GM19455 (cell line): Measurements from ENCODE around the gene CPLX1.

ENCODE experiments used
- ATAC-seq: cut with Tn5 transposase; IDR thresholded peaks from one replicate; pipeline ENCODE4 v1.9.1; 2021; ENCODE audit not compliant: unreplicated experiment

CPLX1 gene

GRCh38 chr4:833731-834367 is 7.9 kb upstream of the CPLX1 start:
- ATAC-seq, result no peak

- no peak for ATAC-seq
Measured at GRCh38 chr4:833156-833555, 7.2 kb upstream of the CPLX1 start.

GRCh38 chr4:832536-832935 is 6.6 kb upstream of the CPLX1 start:
- no peak for ATAC-seq

GRCh38 chr4:832108-832507 is 6.2 kb upstream of the CPLX1 start:
- ATAC-seq, result no peak

- ATAC-seq, result no peak
Measured at GRCh38 chr4:831483-831805, 5.5 kb upstream of the CPLX1 start.

- ATAC-seq, result no peak
Measured at GRCh38 chr4:830601-831482, 4.9 kb upstream of the CPLX1 start.

- no peak for ATAC-seq
Measured at GRCh38 chr4:829761-830600, 4.1 kb upstream of the CPLX1 start.

- ATAC-seq, result no peak
Measured at GRCh38 chr4:829291-829690, 3.4 kb upstream of the CPLX1 start.

GRCh38 chr4:828641-829271 is 2.8 kb upstream of the CPLX1 start:
- no peak for ATAC-seq

- no peak for ATAC-seq
Measured at GRCh38 chr4:827209-828081, 1.5 kb upstream of the CPLX1 start.

- no peak for ATAC-seq
Measured at GRCh38 chr4:826508-827208, 729 bp upstream of the CPLX1 start.

GRCh38 chr4:825063-825970 is 612 bp downstream of the CPLX1 start:
- ATAC-seq, result no peak

GRCh38 chr4:824461-825062 is 1.4 kb downstream of the CPLX1 start:
- ATAC-seq, result no peak

- ATAC-seq, result no peak
Measured at GRCh38 chr4:823761-824460, 2.0 kb downstream of the CPLX1 start.

- ATAC-seq, result no peak
Measured at GRCh38 chr4:823176-823760, 2.7 kb downstream of the CPLX1 start.

- ATAC-seq, result no peak
Measured at GRCh38 chr4:822361-823175, 3.4 kb downstream of the CPLX1 start.
